Transverse colon (tissue), 4 donors: ENCODE measurements around the gene SNRNP25. TPM values are rescaled to one million over a fixed set of nuclear protein-coding genes. Genes with fewer than 3 reads are reported as not detected.

Experiments used
- DNase-seq: peaks from one replicate; pipeline ENCODE4 v3.0.0-alpha.2; 2019
- H3K27ac ChIP-seq, 4 donors: fragments of 200-600 bp; sonication (generic); 2 replicates each; pipeline ENCODE4 v1.5.1; 2016 to 2018; ENCODE audit warnings: inconsistent platforms in 4 of 4
- H3K27me3 ChIP-seq: fragments of 200-600 bp; sonication (generic); 2 replicates; pipeline ENCODE4 v1.5.1; 2017; ENCODE audit warnings: inconsistent platforms
- H3K36me3 ChIP-seq, 4 donors: fragments of 200-600 bp; sonication (generic); 2 replicates each; pipeline ENCODE4 v1.5.1; 2017 to 2019; ENCODE audit warnings: inconsistent platforms in 4 of 4
- H3K4me1 ChIP-seq, 4 donors: fragments of 200-600 bp; sonication (generic); 2 replicates each; pipeline ENCODE4 v1.5.1; 2017 to 2020; ENCODE audit warnings: inconsistent platforms in 4 of 4
- H3K4me3 ChIP-seq, 4 donors: fragments of 200-600 bp; sonication (generic); 1 replicate in 1 of 4; 2 replicates in 3 of 4; pipeline versions ENCODE4 v1.5.1 to v1.6.1; 2017 to 2019; ENCODE audit warnings: inconsistent platforms in 4 of 4
- H3K9me3 ChIP-seq, 2 donors: fragments of 200-600 bp; sonication (generic); 2 replicates each; pipeline ENCODE4 v1.5.1; 2017 to 2019; ENCODE audit warnings: inconsistent platforms in 2 of 2
- CTCF ChIP-seq, 5 experiments: fragments of 200-600 bp in 3 of 5; fragments of 450-650 bp in 2 of 5; sonication (generic) in 3 of 5; IDR thresholded peaks; 1 replicate in 2 of 5; 2 replicates in 3 of 5; pipeline ENCODE4 v1.5.1; 2016 to 2017; ENCODE audit warnings: antibody characterized with exemption in 5 of 5, inconsistent platforms in 3 of 5, mild to moderate bottlenecking in 2 of 5, moderate library complexity in 1 of 5
- EP300 ChIP-seq: sonication (generic); formaldehyde crosslinking; IDR thresholded peaks from one replicate; pipeline ENCODE4 v1.6.1; 2017; ENCODE audit warnings: antibody characterized with exemption, low read depth
- POLR2A ChIP-seq: fragments of 450-650 bp; IDR thresholded peaks from one replicate; pipeline ENCODE4 v1.6.1; 2016; ENCODE audit warnings: antibody characterized with exemption, mild to moderate bottlenecking, moderate library complexity
- POLR2AphosphoS5 ChIP-seq, 3 donors: sonication (generic); formaldehyde crosslinking; IDR thresholded peaks; one replicate each; pipeline ENCODE4 v1.6.1; 2016; ENCODE audit warnings: antibody characterized with exemption in 3 of 3
- WGBS, 2 donors: methylation state at CpG; one replicate each; pipeline ENCODE4 v1.1.5; 2018; ENCODE audit warnings: low coverage in 1 of 2; 5-methylcytosine and 5-hydroxymethylcytosine counted together
- in situ Hi-C, 4 donors: fragments of 200-750 bp; cut with MboI; loops; one replicate each; pipeline versions ENCODE4 v1.15.0 to v1.15.1; 2017; ENCODE audit warnings: low sequenced_read_pairs in 3 of 4, low pct_ligation_motif_present in 1 of 4, low pct_unique_long_range_greater_than_20kb in 1 of 4
- intact Hi-C: fragments of 100-400 bp; cut with DNase I; formaldehyde crosslinking; loops from one replicate; pipeline ENCODE4 v1.15.1; 2023; ENCODE audit warnings: low total_unique reads
- total RNA-seq, 4 donors: library from RNA; depleted of rRNA; stranded (reverse); fragments of >200 nt; gene quantifications; one replicate each; pipeline ENCODE4 v1.1.0, GENCODE V29; 2016

Gene SNRNP25
- total RNA-seq, 4 donors from 2014 or later = 5.6 to 27.9 (median 20.2) TPM

- no peaks in the 10 kb centered on the region for H3K9me3 ChIP-seq
- intact Hi-C loops = no loop called here
Measured at GRCh38 chr16:72561-73548, 19.2 kb downstream of the SNRNP25 start, which contains the start of gene RHBDF1. Gene RHBDF1, minus strand, starts transcription at chr16:72631. Its CDS starts 7,616 bp downstream, at chr16:65015.

GRCh38 chr16:74051-74746 lies 20.6 kb downstream of the SNRNP25 start:
- Histone ChIP-seq H3K36me3 (no peaks in the 10 kb centered on the region), H3K4me1 (peaks cover 20 to 63% (median 50%) of the 10 kb centered on the region in 4 donors), H3K27me3 (no peaks in the 10 kb centered on the region), H3K9me3 (no peaks in the 10 kb centered on the region), H3K4me3 (no peak overlapping the region), H3K27ac (peak overlapping the region; percentile 3 to 92 (median 60))
- TF ChIP-seq EP300 (no peak), POLR2A (no peak), POLR2AphosphoS5 (IDR thresholded peaks at IDR 0.05) (no peak), CTCF (IDR thresholded peaks at IDR 0.05) (no peak)
- DNase-seq = no peak
- in situ Hi-C loops = no loop called here
- 66% methylated on average over 12 of the region's 12 CpGs; no CpG with 5 or more reads in 1 of the 2 donors for WGBS, 2 donors
- intact Hi-C loops = no loop called here

More at GRCh38 chr16:72561-73548, 19.2 kb downstream of the SNRNP25 start, which contains the start of gene RHBDF1:
- peak within 1 kb of the TSS; percentile 87 to 92 (median 90) for H3K27ac ChIP-seq
- TF ChIP-seq CTCF (IDR thresholded peaks at IDR 0.05) (no peak), EP300 (no peak), POLR2AphosphoS5 (IDR thresholded peaks at IDR 0.05) (peak in 2 of 3 donors; percentile 13 to 27), POLR2A (no peak)
- WGBS, 2 donors = 0 to 34% methylated on average over 1 to 23 of the region's 62 CpGs
- H3K36me3 ChIP-seq = no peaks in the 10 kb centered on the region
- H3K4me3 ChIP-seq = peak within 1 kb of the TSS; percentile 59 to 82 (median 69)
- in situ Hi-C loops = no loop called here
- no peaks in the 10 kb centered on the region for H3K27me3 ChIP-seq
- H3K4me1 ChIP-seq = peaks cover 20 to 66% (median 44%) of the 10 kb centered on the region in 4 donors
- DNase-seq = peak; percentile 73

- in situ Hi-C loops = no loop called here
- Histone ChIP-seq H3K27ac (peak overlapping the region; percentile 88 to 94 (median 92)), H3K4me1 (peaks cover 20 to 63% (median 50%) of the 10 kb centered on the region in 4 donors), H3K4me3 (no peak overlapping the region), H3K27me3 (no peaks in the 10 kb centered on the region), H3K36me3 (no peaks in the 10 kb centered on the region), H3K9me3 (no peaks in the 10 kb centered on the region)
- intact Hi-C loops = no loop called here
- DNase-seq = no peak
- TF ChIP-seq POLR2A (no peak), EP300 (no peak), CTCF (IDR thresholded peaks at IDR 0.05) (no peak), POLR2AphosphoS5 (IDR thresholded peaks at IDR 0.05) (no peak)
- 60 to 83% methylated on average over 1 to 16 of the region's 16 CpGs for WGBS, 2 donors
Measured at GRCh38 chr16:74747-75334, 21.2 kb downstream of the SNRNP25 start.
